ENCODE data around the gene GFRA3.

Gene GFRA3

DNA sequence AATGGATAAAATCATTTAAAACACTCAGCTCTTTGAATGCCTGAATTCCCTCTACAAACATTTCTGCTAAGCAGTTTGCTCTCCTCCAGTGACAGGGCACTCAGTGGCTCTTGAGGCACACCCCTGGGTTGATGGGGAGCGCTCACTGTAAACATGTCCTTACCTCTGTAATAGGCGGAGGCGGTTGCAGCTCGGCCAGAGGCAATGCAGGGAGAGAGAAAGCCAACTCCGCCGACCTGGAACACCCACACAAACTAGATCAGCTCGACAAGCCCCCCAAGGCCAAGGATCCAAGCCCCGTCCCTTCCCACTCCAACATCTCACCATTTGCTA is 61.6 kb downstream of the GFRA3 start:
- Histone ChIP-seq H3K27ac (ENCODE audit: extremely low read depth, low read depth, low read length) (peak overlapping the region; percentile 77), H3K9me3 (ENCODE audit: control insufficient read depth, insufficient read depth, low read depth, low read length) (no peaks in the 10 kb centered on the region), H3K36me3 (ENCODE audit: control insufficient read depth in 2 of 2, insufficient read depth in 1 of 2, low read length in 2 of 2) (peaks cover 28 to 39% of the 10 kb centered on the region in 2 experiments), H3K4me3 (ENCODE audit: low read depth, low read length) (peak overlapping the region; percentile 94), H3K4me1 (ENCODE audit: control insufficient read depth, insufficient read depth, low read length) (peaks cover 7% of the 10 kb centered on the region; the same call in 1 of the 2 replicates)
- ChIA-PET CTCF (interaction anchor here (0.6 to 1.6 kb wide), 10 partner anchors 10 to 290 kb away, joined by 3 to 9 read pairs (median 4); partner anchors contain the start of gene CDC25C), POLR2A (interaction anchor here (0.6 to 2.6 kb wide), 19 partner anchors 11 to 1129 kb away, joined by 3 to 27 read pairs (median 5); partner anchors contain the start of genes BRD8, CDC25C, EGR1 and ETF1)
- TF ChIP-seq ZNF114 (tag by site-specific recombination; IDR thresholded peaks at IDR 0.05) (no peak), ZNF701 (tag by site-specific recombination; IDR thresholded peaks at IDR 0.05) (no peak), OVOL3 (tag by site-specific recombination; IDR thresholded peaks at IDR 0.05) (no peak), ZFP37 (tag by site-specific recombination; IDR thresholded peaks at IDR 0.05) (0 out of 2 replicates have a peak, but pooled peaks have one; percentile 29), ZNF169 (tag by site-specific recombination; IDR thresholded peaks at IDR 0.05) (no peak), ZFHX2 (tag by site-specific recombination; conservative IDR thresholded peaks at IDR 0.05) (peak; percentile 94), EGR2 (tag by site-specific recombination; IDR thresholded peaks at IDR 0.05; ENCODE audit: low read depth) (peak; percentile 89), ZNF704 (tag by site-specific recombination; IDR thresholded peaks at IDR 0.05) (no peak), ZNF610 (tag by site-specific recombination; IDR thresholded peaks at IDR 0.05; ENCODE audit: borderline replicate concordance) (no peak), ZNF585B (tag by site-specific recombination; IDR thresholded peaks at IDR 0.05) (no peak), ZNF335 (tag by site-specific recombination; conservative IDR thresholded peaks at IDR 0.05) (no peak), ZNF501 (tag by site-specific recombination; IDR thresholded peaks at IDR 0.05) (0 out of 2 replicates have a peak, but pooled peaks have one; percentile 22), KLF16 (tag by site-specific recombination; IDR thresholded peaks at IDR 0.05) (peak; percentile 53; the same call in 1 of the 2 replicates), GLIS1 (tag by site-specific recombination; IDR thresholded peaks at IDR 0.05) (no peak), GLI4 (tag by site-specific recombination; IDR thresholded peaks at IDR 0.05) (0 out of 2 replicates have a peak, but pooled peaks have one; percentile 35), HOXC10 (CRISPR knock-in tag; IDR thresholded peaks at IDR 0.05) (no peak)
- TF ChIP-seq, protein P1, sequence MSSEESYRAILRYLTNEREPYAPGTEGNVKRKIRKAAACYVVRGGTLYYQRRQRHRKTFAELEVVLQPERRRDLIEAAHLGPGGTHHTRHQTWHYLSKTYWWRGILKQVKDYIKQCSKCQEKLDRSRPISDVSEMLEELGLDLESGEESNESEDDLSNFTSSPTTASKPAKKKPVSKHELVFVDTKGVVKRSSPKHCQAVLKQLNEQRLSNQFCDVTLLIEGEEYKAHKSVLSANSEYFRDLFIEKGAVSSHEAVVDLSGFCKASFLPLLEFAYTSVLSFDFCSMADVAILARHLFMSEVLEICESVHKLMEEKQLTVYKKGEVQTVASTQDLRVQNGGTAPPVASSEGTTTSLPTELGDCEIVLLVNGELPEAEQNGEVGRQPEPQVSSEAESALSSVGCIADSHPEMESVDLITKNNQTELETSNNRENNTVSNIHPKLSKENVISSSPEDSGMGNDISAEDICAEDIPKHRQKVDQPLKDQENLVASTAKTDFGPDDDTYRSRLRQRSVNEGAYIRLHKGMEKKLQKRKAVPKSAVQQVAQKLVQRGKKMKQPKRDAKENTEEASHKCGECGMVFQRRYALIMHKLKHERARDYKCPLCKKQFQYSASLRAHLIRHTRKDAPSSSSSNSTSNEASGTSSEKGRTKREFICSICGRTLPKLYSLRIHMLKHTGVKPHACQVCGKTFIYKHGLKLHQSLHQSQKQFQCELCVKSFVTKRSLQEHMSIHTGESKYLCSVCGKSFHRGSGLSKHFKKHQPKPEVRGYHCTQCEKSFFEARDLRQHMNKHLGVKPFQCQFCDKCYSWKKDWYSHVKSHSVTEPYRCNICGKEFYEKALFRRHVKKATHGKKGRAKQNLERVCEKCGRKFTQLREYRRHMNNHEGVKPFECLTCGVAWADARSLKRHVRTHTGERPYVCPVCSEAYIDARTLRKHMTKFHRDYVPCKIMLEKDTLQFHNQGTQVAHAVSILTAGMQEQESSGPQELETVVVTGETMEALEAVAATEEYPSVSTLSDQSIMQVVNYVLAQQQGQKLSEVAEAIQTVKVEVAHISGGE (tag by site-specific recombination; conservative IDR thresholded peaks at IDR 0.05; ENCODE audit: low read depth), result no peak
- TF ChIP-seq, protein P2, sequence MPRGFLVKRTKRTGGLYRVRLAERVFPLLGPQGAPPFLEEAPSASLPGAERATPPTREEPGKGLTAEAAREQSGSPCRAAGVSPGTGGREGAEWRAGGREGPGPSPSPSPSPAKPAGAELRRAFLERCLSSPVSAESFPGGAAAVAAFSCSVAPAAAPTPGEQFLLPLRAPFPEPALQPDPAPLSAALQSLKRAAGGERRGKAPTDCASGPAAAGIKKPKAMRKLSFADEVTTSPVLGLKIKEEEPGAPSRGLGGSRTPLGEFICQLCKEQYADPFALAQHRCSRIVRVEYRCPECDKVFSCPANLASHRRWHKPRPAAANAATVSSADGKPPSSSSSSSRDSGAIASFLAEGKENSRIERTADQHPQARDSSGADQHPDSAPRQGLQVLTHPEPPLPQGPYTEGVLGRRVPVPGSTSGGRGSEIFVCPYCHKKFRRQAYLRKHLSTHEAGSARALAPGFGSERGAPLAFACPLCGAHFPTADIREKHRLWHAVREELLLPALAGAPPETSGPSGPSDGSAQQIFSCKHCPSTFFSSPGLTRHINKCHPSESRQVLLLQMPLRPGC (tag by site-specific recombination; IDR thresholded peaks at IDR 0.05), result no peak

DNA sequence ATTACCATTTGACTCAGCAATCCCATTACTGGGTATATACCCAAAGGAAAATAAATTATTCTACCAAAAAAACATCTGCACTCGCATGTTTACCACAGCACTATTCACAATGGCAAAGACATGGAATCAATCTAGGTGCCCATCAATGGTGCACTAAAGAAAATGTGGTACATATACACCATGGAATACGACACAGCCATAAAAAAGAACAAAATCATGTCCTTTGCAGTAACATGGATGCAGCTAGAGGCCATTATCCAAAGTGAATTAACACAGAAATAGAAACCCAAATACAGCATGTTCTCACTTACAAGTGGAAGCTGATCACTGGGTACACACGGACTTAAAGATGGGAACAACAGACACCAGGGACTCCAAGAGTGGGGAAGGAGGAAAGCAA is 63.4 kb downstream of the GFRA3 start:
- POLR2A ChIA-PET, result no interaction called here
- CTCF ChIA-PET, result interaction anchor here (1.2 kb wide), 1 partner anchor 12 kb away, joined by 3 read pairs; no protein-coding TSS in a partner anchor
- TF ChIP-seq GLIS1 (tag by site-specific recombination; IDR thresholded peaks at IDR 0.05) (no peak), ZNF146 (tag by site-specific recombination; IDR thresholded peaks at IDR 0.05) (peak; percentile 87)
- Histone ChIP-seq H3K4me3 (ENCODE audit: low read depth, low read length) (no peak overlapping the region), H3K4me1 (ENCODE audit: control insufficient read depth, insufficient read depth, low read length) (peaks cover 7% of the 10 kb centered on the region; the same call in 1 of the 2 replicates), H3K27ac (ENCODE audit: extremely low read depth, low read depth, low read length) (no peak overlapping the region), H3K36me3 (ENCODE audit: control insufficient read depth in 2 of 2, insufficient read depth in 1 of 2, low read length in 2 of 2) (peaks cover 39 to 51% of the 10 kb centered on the region in 2 experiments), H3K9me3 (ENCODE audit: control insufficient read depth, insufficient read depth, low read depth, low read length) (no peaks in the 10 kb centered on the region)

Measured in HEK293 (cell line).